Measurements from ENCODE around the gene PTAR1. TPM values are rescaled to one million over a fixed set of nuclear protein-coding genes. Genes with fewer than 3 reads are reported as not detected.

Gene PTAR1
- total and polyA plus RNA-seq, 8 donors: 6.2 to 32.5 (median 21.7) TPM

GRCh38 chr9:69753830-69754229 lies 6.0 kb downstream of the PTAR1 start:
- no peak for DNase-seq
- 84 to 88% methylated on average over 3 of the region's 3 CpGs for WGBS, 2 donors
- intact Hi-C loops (cut with DNase I): no loop called here
- no peak overlapping the region for H3K4me3 ChIP-seq
- no peak overlapping the region for H3K27ac ChIP-seq
- no peaks in the 10 kb centered on the region for H3K27me3 ChIP-seq
- H3K9me3 ChIP-seq: no peaks in the 10 kb centered on the region
- H3K4me1 ChIP-seq: peaks cover 3 to 14% (median 10%) of the 10 kb centered on the region in 3 donors
- H3K36me3 ChIP-seq: no peaks in the 10 kb centered on the region
- TF ChIP-seq CTCF (IDR thresholded peaks at IDR 0.05): no peak
- no peak for ATAC-seq
- FAIRE-seq: no peak

GRCh38 chr9:69750085-69750484 lies 9.7 kb downstream of the PTAR1 start:
- DNase-seq (no peak), ATAC-seq (no peak), FAIRE-seq (no peak)
- Histone ChIP-seq H3K4me3 (no peak overlapping the region), H3K27ac (no peak overlapping the region), H3K27me3 (no peaks in the 10 kb centered on the region), H3K4me1 (peaks cover 12 to 30% (median 18%) of the 10 kb centered on the region in 3 donors), H3K9me3 (no peaks in the 10 kb centered on the region), H3K36me3 (no peaks in the 10 kb centered on the region)
- intact Hi-C loops (cut with DNase I): no loop called here
- WGBS, 2 donors: 66 to 79% methylated on average over 2 of the region's 2 CpGs
- TF ChIP-seq CTCF (IDR thresholded peaks at IDR 0.05): no peak

- DNase-seq (no peak), FAIRE-seq (no peak), ATAC-seq (peak in 2 of 4 donors; percentile 33 to 50)
- H3K27ac ChIP-seq: peak overlapping the region in 1 of 4 donors; percentile 28
- intact Hi-C loops (cut with DNase I): no loop called here
- no peak overlapping the region for H3K4me3 ChIP-seq
- H3K27me3 ChIP-seq: no peaks in the 10 kb centered on the region
- 41 to 51% methylated on average over 2 of the region's 2 CpGs for WGBS, 2 donors
- no peak for TF ChIP-seq CTCF (IDR thresholded peaks at IDR 0.05)
- no peaks in the 10 kb centered on the region for H3K9me3 ChIP-seq
- H3K36me3 ChIP-seq: no peaks in the 10 kb centered on the region
- peaks cover 12 to 30% (median 18%) of the 10 kb centered on the region in 3 donors for H3K4me1 ChIP-seq
Observed at GRCh38 chr9:69748304-69748703, 11.5 kb downstream of the PTAR1 start.

GRCh38 chr9:69746859-69747560 lies 12.8 kb downstream of the PTAR1 start:
- H3K9me3 ChIP-seq: no peaks in the 10 kb centered on the region
- TF ChIP-seq CTCF (IDR thresholded peaks at IDR 0.05): no peak
- DNase-seq (no peak), ATAC-seq (peak in 2 of 4 donors; percentile 18 to 37), FAIRE-seq (no peak)
- H3K4me3 ChIP-seq: no peak overlapping the region
- 12 to 16% methylated on average over 3 of the region's 3 CpGs for WGBS, 2 donors
- no peaks in the 10 kb centered on the region for H3K36me3 ChIP-seq
- intact Hi-C loops (cut with DNase I): no loop called here
- H3K27me3 ChIP-seq: no peaks in the 10 kb centered on the region
- H3K27ac ChIP-seq: no peak overlapping the region
- peaks cover 12 to 23% (median 18%) of the 10 kb centered on the region in 3 donors for H3K4me1 ChIP-seq
